GM12892 (cell line): ENCODE measurements around the gene COG5.

ENCODE experiments used
- POLR2A ChIP-seq: IDR thresholded peaks from 2 replicates; pipeline ENCODE4 v1.6.1; 2011; ENCODE audit warnings: low read depth, low read length, control low read depth
- POLR2AphosphoS5 ChIP-seq: IDR thresholded peaks from 2 replicates; pipeline ENCODE4 v1.6.1; 2011; ENCODE audit warnings: low read depth, low read length, control low read depth
- TAF1 ChIP-seq: IDR thresholded peaks from 2 replicates; pipeline ENCODE4 v1.6.1; 2011; ENCODE audit warnings: low read depth, mild to moderate bottlenecking, control low read depth, low read length, borderline replicate concordance

GRCh38 chr7:107506674-107507339, 56.9 kb downstream of the COG5 start:
- TF ChIP-seq TAF1 = no peak
- TF ChIP-seq POLR2A = no peak
- TF ChIP-seq POLR2AphosphoS5 = no peak
